Measurements from ENCODE around the gene EFCAB5. TPM values are rescaled to one million over a fixed set of nuclear protein-coding genes. Genes with fewer than 3 reads are reported as not detected.

The EFCAB5 gene

Small RNA genes within 50 kb of the gene (small RNA-seq; reads per million reads assigned to genes)
- not detected for gene AC104984.5 (ENCODE audit: insufficient read depth)
- gene RNY4P13 (ENCODE audit: insufficient read depth): not detected

Measured in mesendoderm (in vitro differentiated cells).